H9 (cell line): Measurements from ENCODE around the gene IL9. TPM values are rescaled to one million over a fixed set of nuclear protein-coding genes. Genes with fewer than 3 reads are reported as not detected.

ENCODE experiments used
- DNase-seq: peaks from one replicate; pipeline ENCODE4 v3.0.0-alpha.2; 2017
- H2AFZ ChIP-seq: one replicate; pipeline ENCODE4 v1.6.1; 2013; ENCODE audit warnings: mild to moderate bottlenecking, low read length, control low read depth, moderate library complexity
- H2AK5ac ChIP-seq: 2 replicates; pipeline ENCODE4 v1.6.1; 2013; ENCODE audit warnings: low read length, control low read depth, mixed read lengths; ENCODE audit not compliant: insufficient read length
- H2BK120ac ChIP-seq: one replicate; pipeline ENCODE4 v1.6.1; 2013; ENCODE audit warnings: low read depth, mild to moderate bottlenecking, low read length, control low read depth, inconsistent platforms; ENCODE audit not compliant: poor library complexity, severe bottlenecking
- H2BK12ac ChIP-seq: 2 replicates; pipeline ENCODE4 v1.6.1; 2013; ENCODE audit warnings: low read length, control low read depth, mixed read lengths, low read depth; ENCODE audit not compliant: insufficient read length
- H2BK15ac ChIP-seq: 2 replicates; pipeline ENCODE4 v1.6.1; 2013; ENCODE audit warnings: low read depth, low read length, control low read depth
- H2BK20ac ChIP-seq: one replicate; pipeline ENCODE4 v1.6.1; 2013; ENCODE audit warnings: low read depth, mild to moderate bottlenecking, low read length, control low read depth, inconsistent platforms; ENCODE audit not compliant: poor library complexity, severe bottlenecking
- H2BK5ac ChIP-seq: 2 replicates; pipeline ENCODE4 v1.6.1; 2013; ENCODE audit warnings: low read length, control low read depth, mixed read lengths; ENCODE audit not compliant: insufficient read length
- H3K14ac ChIP-seq: 2 replicates; pipeline ENCODE4 v1.6.1; 2013; ENCODE audit warnings: low read length, control low read depth; ENCODE audit not compliant: insufficient read depth
- H3K18ac ChIP-seq: 2 replicates; pipeline ENCODE4 v1.6.1; 2013; ENCODE audit warnings: low read depth, mild to moderate bottlenecking, mixed read lengths, low read length, control low read depth; ENCODE audit not compliant: insufficient read length
- H3K23ac ChIP-seq: 2 replicates; pipeline ENCODE4 v1.6.1; 2013; ENCODE audit warnings: low read length, control low read depth, mixed read lengths, low read depth; ENCODE audit not compliant: insufficient read length
- H3K23me2 ChIP-seq: 2 replicates; pipeline ENCODE4 v1.6.1; 2013; ENCODE audit warnings: low read depth, mild to moderate bottlenecking, mixed read lengths, low read length, control low read depth; ENCODE audit not compliant: insufficient read length, poor library complexity, severe bottlenecking
- H3K27ac ChIP-seq: 2 replicates; pipeline ENCODE4 v1.5.1; 2013; ENCODE audit warnings: low read length, control low read depth, mixed read lengths, low read depth; ENCODE audit not compliant: insufficient read length
- H3K27me3 ChIP-seq: 2 replicates; pipeline ENCODE4 v1.6.1; 2013; ENCODE audit warnings: low read length, control low read depth, inconsistent platforms; ENCODE audit not compliant: insufficient read depth
- H3K4ac ChIP-seq: 2 replicates; pipeline ENCODE4 v1.6.1; 2013; ENCODE audit warnings: low read depth, mild to moderate bottlenecking, control low read depth, inconsistent platforms, low read length, moderate library complexity
- H3K4me1 ChIP-seq: 2 replicates; pipeline ENCODE4 v1.6.1; 2013; ENCODE audit warnings: low read length, control low read depth, inconsistent platforms; ENCODE audit not compliant: insufficient read depth
- H3K4me2 ChIP-seq: 2 replicates; pipeline ENCODE4 v1.6.1; 2013; ENCODE audit warnings: low read length, control low read depth, mixed read lengths; ENCODE audit not compliant: insufficient read length, insufficient read depth
- H3K56ac ChIP-seq: 2 replicates; pipeline ENCODE4 v1.6.1; 2013; ENCODE audit warnings: low read depth, mild to moderate bottlenecking, mixed read lengths, low read length, control low read depth; ENCODE audit not compliant: insufficient read length
- H3K79me1 ChIP-seq: 2 replicates; pipeline ENCODE4 v1.6.1; 2013; ENCODE audit warnings: low read depth, mild to moderate bottlenecking, moderate library complexity, low read length, control low read depth, inconsistent platforms; ENCODE audit not compliant: insufficient read depth, poor library complexity, severe bottlenecking
- H3K79me2 ChIP-seq: 2 replicates; pipeline ENCODE4 v1.6.1; 2013; ENCODE audit warnings: low read length, control low read depth, inconsistent platforms; ENCODE audit not compliant: insufficient read depth
- H3K9ac ChIP-seq: 2 replicates; pipeline ENCODE4 v1.6.1; 2013; ENCODE audit warnings: low read length, control low read depth, mixed read lengths; ENCODE audit not compliant: insufficient read length; ENCODE audit errors: extremely low read depth
- H3K9me3 ChIP-seq: one replicate; pipeline ENCODE4 v1.6.1; 2013; ENCODE audit warnings: low read depth, low read length, inconsistent platforms; ENCODE audit not compliant: control insufficient read depth
- H3T11ph ChIP-seq: one replicate; pipeline ENCODE4 v1.6.1; 2013; ENCODE audit warnings: mild to moderate bottlenecking, low read length, control low read depth, inconsistent platforms
- H4K20me1 ChIP-seq: one replicate; pipeline ENCODE4 v1.6.1; 2013; ENCODE audit not compliant: control insufficient read depth, insufficient read length, insufficient read depth
- H4K5ac ChIP-seq: 2 replicates; pipeline ENCODE4 v1.6.1; 2013; ENCODE audit warnings: low read depth, mild to moderate bottlenecking, mixed read lengths, low read length, control low read depth; ENCODE audit not compliant: insufficient read length
- H4K8ac ChIP-seq: replicated peaks from 2 replicates; pipeline ENCODE4 v1.6.1; 2013; ENCODE audit warnings: low read length, control low read depth, mixed read lengths, low read depth; ENCODE audit not compliant: insufficient read length
- H4K91ac ChIP-seq: 2 replicates; pipeline ENCODE4 v1.6.1; 2013; ENCODE audit warnings: low read depth, mild to moderate bottlenecking, moderate library complexity, mixed read lengths, low read length, control low read depth; ENCODE audit not compliant: insufficient read length
- H3K27ac Mint-ChIP-seq, 3 experiments: 2 replicates in 2 of 3; 3 replicates in 1 of 3; pipeline ENCODE4 v1.8.0; 2020 to 2021; ENCODE audit warnings: mixed read lengths in 3 of 3, mild to moderate bottlenecking in 1 of 3, moderate library complexity in 1 of 3
- H3K27me3 Mint-ChIP-seq: 2 replicates; pipeline ENCODE4 v1.8.0; 2021; ENCODE audit warnings: low read depth, mild to moderate bottlenecking, moderate library complexity, mixed read lengths
- H3K36me3 Mint-ChIP-seq, 3 experiments: 2 replicates in 2 of 3; 3 replicates in 1 of 3; pipeline ENCODE4 v1.8.0; 2020 to 2021; ENCODE audit warnings: low read depth in 3 of 3, mixed read lengths in 3 of 3; ENCODE audit not compliant: insufficient read depth in 1 of 3
- H3K4me1 Mint-ChIP-seq, 2 experiments: 2 replicates each; pipeline ENCODE4 v1.8.0; 2020; ENCODE audit warnings: mixed read lengths in 2 of 2
- H3K4me3 Mint-ChIP-seq, 2 experiments: 2 replicates in 1 of 2; 3 replicates in 1 of 2; pipeline ENCODE4 v1.8.0; 2020 to 2021; ENCODE audit warnings: mild to moderate bottlenecking in 2 of 2, mixed read lengths in 2 of 2, moderate library complexity in 1 of 2
- H3K9me3 Mint-ChIP-seq, 2 experiments: 2 replicates in 1 of 2; 3 replicates in 1 of 2; pipeline ENCODE4 v1.8.0; 2020; ENCODE audit warnings: mild to moderate bottlenecking in 2 of 2, mixed read lengths in 2 of 2, moderate library complexity in 1 of 2
- CTCF ChIP-seq: fragments of 200-600 bp; sonication (generic); conservative IDR thresholded peaks from 3 replicates; pipeline ENCODE4 v1.8.0; 2021; ENCODE audit warnings: antibody characterized with exemption, mild to moderate bottlenecking
- WGBS: extraction: QIAGEN DNeasy Blood & Tissue Kit; methylation state at CpG from one replicate; pipeline ENCODE4 v1.1.7; 2013; ENCODE audit warnings: missing lambda C conversion rate, low lambda C conversion rate, mixed read lengths; ENCODE audit not compliant: insufficient read length; ENCODE audit errors: extremely low coverage; 5-methylcytosine and 5-hydroxymethylcytosine counted together
- total RNA-seq: library from RNA; stranded (reverse); gene quantifications from 2 replicates; pipeline ENCODE4 v1.2.1, GENCODE V29; 2021

IL9 gene
- total RNA-seq, 1 experiment from 2014 or later, result not detected

- Mint-ChIP-seq H3K4me3 (no peak overlapping the region), H3K27ac (no peak overlapping the region), H3K9me3 (no peaks in the 10 kb centered on the region), H3K36me3 (no peaks in the 10 kb centered on the region), H3K4me1 (peaks cover 17 to 23% of the 10 kb centered on the region in 2 experiments), H3K27me3 (peaks cover 27% of the 10 kb centered on the region)
- H3K56ac ChIP-seq, result no peak overlapping the region
- no peak overlapping the region for H3K14ac ChIP-seq
- no peak overlapping the region for H2BK20ac ChIP-seq
- no peak overlapping the region for H4K8ac ChIP-seq
- no peak for TF ChIP-seq CTCF
- no peak overlapping the region for H3K4ac ChIP-seq
- H3T11ph ChIP-seq, result no peak overlapping the region
- H3K79me1 ChIP-seq, result no peaks in the 10 kb centered on the region
- H3K18ac ChIP-seq, result no peak overlapping the region
- no peaks in the 10 kb centered on the region for H4K20me1 ChIP-seq
- no peaks in the 10 kb centered on the region for H3K23me2 ChIP-seq
- no peak overlapping the region for H3K9ac ChIP-seq
- H3K9me3 ChIP-seq, result no peaks in the 10 kb centered on the region
- no peak overlapping the region for H2BK12ac ChIP-seq
- H2BK5ac ChIP-seq, result no peak overlapping the region
- H4K5ac ChIP-seq, result no peak overlapping the region
- H3K27ac ChIP-seq, result no peak overlapping the region
- no peak overlapping the region for H2AK5ac ChIP-seq
- no peaks in the 10 kb centered on the region for H3K27me3 ChIP-seq
- no CpG with 5 or more reads among the region's 4 CpGs for WGBS
- DNase-seq, result no peak
- H4K91ac ChIP-seq, result no peak overlapping the region
- no peaks in the 10 kb centered on the region for H3K79me2 ChIP-seq
- H2BK15ac ChIP-seq, result no peak overlapping the region
- no peak overlapping the region for H2AFZ ChIP-seq
- H3K4me2 ChIP-seq, result no peak overlapping the region
- H3K4me1 ChIP-seq, result no peaks in the 10 kb centered on the region; the same call in 1 of the 2 replicates
- H3K23ac ChIP-seq, result no peak overlapping the region
- no peak overlapping the region for H2BK120ac ChIP-seq
These were observed 14.4 kb downstream of the IL9 start for GRCh38 chr5:135881244-135881643.
